CD4-positive, alpha-beta T cell treated with Interferon alpha-2 for 1 hour (primary cell): ENCODE data around the gene KCNJ2.

Experiments used
- DNase-seq, 2 donors: peaks; one replicate each; pipeline ENCODE4 v3.0.0-alpha.2; 2020 to 2022

Gene KCNJ2

DNA sequence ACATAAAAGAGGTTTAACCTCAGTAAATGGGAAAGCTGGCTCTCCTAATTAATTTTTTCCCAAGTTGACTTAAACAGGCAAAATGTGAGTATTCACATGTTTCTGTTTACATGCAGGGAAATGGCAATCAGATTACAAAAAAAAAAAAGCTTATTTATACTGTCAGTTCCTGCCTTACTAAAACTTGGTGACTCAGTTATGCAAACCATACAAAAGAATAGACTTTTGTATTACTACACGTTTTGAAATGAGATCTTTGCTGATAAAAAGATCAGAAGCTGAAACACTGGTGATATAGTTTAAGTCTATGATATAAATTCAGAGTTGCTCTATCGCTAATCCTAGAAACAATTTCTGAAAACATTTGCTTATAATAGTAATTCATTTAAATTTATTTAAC lies 9.4 kb upstream of the KCNJ2 start:
- no peak for DNase-seq

DNA sequence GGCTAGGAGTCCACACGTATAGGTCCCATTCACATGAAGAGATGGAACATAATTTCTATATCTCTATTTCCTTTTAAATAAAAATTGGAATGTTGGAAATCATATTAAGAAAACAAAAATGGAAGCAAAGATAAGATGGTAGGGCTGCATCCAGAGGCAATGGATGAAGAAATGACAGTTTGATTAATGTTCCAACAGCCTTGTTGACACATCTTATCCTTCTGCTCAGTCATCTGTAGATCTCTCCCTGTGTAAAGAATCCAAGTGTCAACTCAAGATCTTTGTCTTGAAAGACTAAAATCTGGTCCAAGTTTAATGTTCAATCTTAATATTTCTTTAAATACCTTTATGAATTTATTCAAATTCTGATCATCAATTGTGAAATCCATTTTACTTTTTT lies 7.8 kb upstream of the KCNJ2 start:
- no peak for DNase-seq

DNA sequence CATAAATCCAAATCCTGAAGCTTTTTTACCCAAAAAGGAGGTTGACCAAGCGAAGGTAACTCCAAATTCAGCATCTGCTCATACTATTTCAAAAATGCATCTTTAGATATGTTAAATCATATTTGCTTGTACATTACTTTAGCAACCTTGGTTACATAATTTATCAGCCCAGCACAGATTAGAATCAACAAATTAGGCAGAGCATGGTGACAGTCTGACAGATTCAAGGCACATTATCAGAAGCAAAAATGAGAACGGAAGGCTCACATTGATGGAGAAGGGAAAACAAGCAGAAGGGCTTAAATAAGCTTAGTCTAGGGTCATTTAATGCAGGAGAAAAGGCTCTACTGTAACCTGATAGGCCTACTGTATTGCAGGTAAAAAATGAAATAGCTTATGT lies 3.9 kb upstream of the KCNJ2 start:
- no peak for DNase-seq

DNA sequence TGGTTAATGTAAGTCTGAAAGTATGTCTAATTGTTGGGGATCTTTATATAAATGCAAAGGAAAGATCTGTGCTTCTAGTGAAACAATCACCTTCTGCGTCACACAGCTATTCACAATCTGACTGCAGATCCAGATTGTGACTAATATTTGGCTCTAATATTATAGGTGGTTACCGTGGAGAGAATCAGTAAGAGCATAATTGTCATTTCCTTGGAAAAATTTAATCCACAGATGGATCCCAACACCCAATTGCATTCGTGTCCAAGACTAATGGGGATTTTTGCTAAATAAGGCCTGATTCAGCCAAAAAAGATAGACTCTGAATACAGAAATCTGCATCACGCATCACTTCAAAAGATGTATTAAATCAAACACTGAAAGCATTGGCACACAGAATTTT lies 2.7 kb upstream of the KCNJ2 start:
- DNase-seq = no peak

DNA sequence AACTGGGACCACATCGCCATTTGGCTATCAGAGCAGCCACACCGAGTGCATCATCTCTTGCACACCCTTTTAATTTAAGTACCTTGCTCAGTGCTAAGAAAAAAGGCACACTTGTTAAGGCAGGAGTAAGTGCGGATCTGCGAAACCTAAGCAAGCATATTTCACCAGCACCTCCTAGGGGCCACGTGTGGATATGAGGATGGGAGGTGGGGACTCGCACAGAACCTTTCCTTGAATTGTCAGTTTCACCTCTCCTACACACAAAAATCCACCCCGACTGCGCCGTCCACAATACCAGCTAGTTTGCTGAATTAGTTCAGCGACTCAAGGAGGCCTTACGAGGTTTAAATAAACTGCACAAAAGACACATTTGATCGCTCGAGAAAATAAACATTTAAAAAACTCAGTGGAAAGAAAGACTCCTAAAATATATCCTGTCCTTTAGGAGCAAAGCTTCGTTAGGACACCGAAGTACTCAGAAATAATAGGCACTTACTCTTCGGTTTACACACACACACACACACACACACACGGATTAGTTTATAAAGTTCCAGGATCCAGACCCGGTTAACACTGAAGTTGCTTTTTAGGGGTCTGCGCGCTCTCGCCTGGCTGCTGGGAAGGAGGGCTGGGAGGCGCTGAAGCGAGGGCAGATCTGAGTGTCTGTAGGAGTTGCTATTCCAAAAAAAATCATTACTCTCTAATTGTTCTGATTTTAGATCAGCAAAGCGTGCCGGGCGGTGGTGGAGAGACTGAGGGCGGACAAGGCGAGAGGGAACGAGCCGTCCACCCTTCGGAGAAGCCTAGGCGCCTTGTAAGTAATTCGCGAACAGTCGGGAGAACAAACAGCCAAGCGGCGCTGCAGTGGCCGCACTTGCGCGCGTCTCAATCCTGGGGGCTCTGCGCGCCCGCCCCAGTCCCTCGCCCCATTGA lies 1.0 kb upstream of the KCNJ2 start:
- peak; percentile 10 to 24 for DNase-seq

DNA sequence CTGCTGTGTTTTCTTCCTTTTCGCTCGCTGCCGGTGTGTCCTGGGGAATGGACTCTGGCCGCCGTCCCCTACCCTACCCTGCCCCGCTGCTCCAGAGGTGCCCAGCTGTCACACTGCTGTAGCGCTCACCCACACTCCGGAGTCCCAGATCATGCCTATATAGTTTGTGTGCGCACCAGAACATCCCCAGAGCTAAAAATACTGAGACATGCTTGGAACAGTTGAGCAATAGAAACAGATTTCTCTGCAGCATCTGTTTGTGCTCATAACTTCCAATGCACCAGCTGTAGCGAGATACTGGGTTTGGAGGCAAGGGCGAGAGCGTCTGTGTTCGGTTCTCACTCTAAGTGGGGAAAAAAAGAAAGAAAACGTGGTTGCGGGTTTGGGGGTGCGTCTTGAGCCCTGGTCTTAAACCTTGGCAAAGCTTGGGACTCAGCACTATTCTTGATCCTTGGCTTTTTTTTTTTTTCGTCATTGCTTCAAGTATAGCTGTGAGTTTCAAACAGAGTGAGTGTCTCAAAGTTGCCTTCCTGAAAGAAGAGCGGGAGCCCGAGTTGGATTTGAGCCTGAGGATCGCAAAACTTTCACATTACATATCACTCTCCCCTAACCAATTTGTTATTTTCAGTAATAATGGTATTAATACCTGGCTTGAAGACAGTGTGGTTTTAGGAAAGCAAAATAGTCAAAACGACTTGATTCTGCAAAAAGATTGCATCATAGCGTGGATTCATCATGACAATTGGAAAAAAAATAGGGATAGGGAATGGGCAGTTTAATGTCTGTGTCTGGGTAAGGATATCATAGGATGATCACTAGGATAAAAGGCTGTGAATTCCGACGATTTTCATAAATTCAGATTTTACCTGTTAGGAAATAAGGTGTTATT lies 621 bp downstream of the KCNJ2 start:
- no peak for DNase-seq

DNA sequence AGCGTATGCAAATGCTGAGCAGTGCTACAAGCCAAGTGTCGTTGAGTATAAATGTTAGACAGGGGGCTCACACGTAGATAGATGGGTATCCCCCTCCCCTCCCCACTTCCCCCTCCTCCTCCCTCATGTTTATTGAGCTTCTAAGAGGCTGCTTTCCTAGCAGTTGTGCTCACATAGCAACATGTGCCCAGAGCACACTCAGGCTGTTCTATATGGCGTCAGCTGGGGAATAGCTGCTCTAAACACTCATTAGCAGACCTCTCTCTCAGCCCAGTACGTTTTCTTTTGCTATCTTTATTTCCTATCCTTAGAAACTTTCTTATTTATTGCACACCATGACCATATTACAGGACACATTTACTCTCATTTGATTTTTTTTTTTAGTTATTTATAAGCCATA lies 1.8 kb downstream of the KCNJ2 start:
- DNase-seq = no peak

DNA sequence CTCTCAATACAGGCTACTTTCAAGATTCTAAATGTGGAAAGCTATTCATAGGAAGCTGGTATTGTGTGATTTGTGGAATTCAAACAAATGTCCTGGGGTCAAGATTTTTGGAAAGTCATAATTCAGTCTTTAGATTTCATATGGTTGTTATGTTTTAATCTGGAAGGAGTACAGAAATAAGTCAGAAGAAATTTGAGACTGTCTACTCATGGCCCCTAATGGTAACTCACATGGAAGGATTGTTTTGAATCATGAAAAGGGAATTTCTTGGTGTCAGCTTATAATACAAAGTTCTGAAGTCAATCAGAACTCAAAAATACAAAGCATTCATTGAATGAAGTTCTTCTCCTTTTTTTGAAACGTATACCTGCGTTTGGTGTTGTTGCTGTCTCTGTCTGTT lies 3.1 kb downstream of the KCNJ2 start:
- DNase-seq = no peak

DNA sequence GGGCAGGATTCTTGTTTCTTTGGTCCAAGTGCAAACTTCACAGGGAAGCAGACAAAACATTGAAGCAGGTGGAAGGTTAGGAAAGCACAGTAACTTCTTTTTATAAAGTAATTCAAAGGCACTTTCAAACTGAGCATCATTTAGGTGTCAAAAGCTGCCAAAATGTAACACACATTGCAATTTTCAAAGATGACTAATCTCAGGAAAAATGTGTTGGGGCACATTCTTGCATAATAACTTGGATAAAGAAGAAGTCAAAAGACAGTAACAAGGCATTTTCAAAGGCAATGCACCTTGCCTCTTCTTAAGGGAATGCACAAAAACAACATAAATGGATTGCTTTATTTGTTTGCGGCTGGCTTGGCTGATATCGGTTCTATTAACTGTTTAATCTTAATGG lies 3.6 kb downstream of the KCNJ2 start:
- no peak for DNase-seq

DNA sequence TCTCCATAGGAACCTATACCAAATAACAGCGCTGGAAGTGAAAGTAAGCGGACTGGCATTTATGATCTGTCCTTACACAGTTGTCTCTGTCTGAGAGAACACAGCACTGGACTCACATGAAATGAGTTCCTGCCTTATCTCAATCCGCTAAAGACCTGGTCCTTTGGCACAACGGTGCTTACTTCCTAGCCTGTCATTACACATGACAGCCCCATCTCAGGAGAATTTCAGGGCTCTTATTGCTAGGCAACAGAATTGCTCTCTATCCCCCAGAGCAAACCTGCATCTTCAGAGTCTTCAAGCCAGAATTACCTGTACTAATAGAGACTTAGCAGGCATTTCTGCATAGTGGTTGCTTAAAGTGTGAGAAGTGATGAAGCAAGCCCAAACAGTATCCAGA lies 4.3 kb downstream of the KCNJ2 start:
- DNase-seq = no peak

DNA sequence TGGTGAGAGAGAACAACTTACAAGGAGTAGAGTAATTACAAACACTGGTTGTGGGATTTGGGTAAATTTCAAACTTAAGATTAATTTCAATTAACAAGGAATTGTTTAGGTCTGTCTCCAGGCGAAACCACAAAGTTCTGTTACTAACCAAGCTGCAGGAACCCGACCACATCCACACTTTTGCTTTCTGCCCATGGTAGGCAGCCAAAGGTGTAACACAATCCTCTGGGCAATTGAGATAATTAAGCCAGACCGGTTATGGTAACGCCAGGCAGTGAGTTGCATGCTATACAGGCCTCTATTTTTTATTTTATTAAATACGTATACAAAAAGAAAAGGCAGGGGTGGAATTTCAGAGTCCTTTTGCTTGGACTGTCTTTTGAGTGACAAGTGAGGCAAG lies 12.0 kb downstream of the KCNJ2 start:
- no peak for DNase-seq

DNA sequence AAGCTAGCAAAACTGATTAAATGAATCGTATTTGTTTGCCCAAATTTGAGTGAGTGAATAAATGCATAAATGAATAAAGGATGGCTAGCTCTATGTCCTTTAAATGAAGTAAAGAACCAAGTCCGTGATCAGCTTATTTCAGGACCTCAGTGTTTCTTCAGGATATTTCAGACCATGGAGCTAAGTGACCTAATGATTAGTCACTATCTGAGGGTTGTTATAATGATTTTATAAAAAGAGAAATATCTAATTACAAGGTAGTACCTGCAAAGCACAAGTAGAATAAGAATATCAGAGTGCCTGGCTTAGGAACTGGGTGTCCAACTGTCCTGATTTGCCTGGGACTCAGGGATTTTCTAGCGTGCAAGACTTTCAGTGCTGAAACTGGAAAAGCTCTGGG lies 12.5 kb downstream of the KCNJ2 start:
- DNase-seq = no peak

DNA sequence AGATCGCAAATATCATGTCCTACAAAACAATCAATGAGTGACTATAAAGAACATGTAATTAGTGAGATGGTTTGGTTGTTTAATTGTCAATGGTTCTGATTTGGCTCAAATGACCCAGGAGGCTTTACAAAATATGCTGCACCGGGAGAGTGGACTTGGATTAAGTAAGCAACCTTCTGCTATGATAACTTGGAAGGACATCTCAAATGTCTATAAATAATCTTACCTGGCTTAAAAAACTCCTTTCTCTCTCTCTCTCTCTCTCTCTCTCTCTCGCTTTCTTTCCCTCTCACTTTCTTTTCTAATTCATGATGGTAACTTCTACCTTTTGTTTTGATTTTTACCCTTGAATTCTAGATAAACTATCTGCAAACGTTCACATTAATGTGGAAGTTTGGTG lies 14.2 kb downstream of the KCNJ2 start:
- no peak for DNase-seq

DNA sequence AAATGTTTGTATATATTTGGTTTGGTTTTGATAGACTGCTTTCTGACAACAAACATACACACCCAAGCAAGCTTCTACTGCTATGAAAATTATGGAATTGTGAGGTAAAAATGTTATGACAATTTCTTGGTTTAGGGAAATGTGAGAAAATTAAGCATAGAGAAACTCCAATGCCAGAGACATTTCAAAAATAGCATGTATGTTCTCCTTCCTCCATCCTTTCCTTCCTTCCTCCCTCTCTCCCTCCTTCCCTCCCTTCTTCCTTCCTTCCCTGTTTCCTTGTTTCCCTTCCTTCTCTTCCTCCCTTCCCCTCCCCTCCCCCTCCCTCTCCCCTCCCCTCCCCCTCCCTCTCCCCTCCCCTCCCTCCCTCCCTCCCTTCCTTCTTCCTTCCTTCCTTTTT lies 14.9 kb downstream of the KCNJ2 start:
- no peak for DNase-seq

DNA sequence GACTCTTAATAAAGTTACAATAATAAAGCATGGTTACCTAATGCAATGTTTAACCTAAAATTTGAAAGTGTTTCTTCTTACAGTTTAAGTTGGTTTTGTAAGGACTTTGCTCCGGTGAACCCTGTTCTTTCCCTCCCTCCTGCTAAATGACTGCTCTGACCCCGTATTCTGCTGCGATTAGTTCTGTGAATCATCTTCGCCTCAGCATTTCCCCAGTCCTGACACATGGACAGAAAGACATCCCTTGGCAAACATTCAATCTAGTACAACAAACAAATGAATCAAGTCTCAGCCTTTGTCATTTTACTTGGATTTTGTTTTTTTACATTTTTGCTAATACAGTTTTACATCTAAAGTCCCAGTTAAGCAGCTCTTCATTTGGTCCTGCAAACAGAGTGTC lies 15.4 kb downstream of the KCNJ2 start:
- DNase-seq = no peak

DNA sequence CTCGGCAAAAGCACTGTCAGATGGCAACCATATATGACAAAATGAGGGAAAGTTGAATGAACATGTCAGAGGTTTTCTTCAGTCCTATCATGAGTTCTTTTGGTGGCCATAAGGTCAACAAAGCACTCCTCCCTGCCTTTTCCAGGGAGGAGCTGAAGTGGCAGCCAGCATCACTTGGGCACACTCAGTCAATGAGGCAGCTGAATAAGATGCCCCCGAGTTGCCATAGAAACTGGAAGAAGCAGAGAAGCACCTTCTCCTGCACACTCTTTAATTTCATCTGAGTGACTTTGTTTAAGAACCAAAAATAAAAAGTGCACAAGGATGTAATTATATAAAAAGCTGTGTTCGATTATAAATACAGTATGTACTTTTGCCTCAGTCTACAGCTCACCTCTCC lies 16.0 kb downstream of the KCNJ2 start:
- no peak for DNase-seq

DNA sequence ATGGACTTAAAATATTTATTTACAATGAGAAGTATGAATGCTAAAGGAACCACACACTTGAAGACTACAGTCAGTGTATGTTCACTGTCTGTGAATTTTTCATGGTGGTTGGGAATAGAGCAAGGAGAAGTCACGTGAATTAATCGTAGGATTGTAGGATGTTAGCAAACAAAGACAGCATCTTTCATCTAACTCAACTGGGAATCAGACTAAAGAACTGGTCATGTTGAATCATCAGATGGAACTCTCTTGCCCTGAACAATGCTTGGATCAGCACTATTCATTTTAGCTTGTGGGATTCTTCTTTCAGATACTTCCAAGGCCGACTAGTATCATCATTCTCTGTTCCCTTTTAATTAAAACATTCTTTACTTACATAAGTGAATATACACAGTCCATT lies 18.1 kb downstream of the KCNJ2 start:
- no peak for DNase-seq

DNA sequence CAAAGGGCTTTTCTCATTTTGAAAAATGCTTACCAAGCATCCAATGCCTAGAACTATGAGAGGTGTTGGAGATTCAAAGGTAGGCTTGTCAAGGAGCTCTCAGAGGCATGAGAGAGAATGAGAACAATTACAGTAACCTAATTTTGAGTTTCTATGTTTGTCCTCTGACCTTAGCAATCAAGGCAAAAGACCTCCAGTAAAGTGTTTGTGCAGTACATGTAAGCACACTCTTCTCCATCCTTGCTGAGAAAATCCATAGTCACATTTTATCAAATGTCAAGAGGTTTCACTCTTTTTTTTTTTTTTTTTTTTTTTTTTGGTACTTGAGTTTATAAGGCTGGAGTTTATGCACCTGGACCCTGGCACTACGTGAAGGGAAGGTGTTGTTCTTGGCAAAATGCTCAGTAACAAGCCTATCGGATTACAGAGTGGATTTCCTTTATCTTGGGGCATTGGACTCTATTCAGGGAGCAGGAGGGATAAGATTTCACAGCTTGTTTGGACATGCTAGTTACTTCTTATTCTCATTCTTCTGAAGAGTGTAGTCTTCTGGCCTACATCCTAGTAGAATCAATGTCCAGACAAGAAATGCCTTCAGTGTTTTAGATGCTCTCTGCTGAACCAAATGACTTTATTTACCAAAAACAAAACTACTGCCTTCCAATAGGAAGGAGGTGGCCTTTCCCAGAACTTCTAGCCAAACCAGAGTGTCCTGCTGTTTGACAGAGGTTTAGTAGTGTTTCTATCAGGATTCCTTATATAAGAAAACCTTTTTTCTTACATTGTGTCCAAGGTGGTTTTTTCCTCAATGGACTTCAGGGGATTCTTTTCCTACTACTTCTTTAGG lies 21.9 kb downstream of the KCNJ2 start:
- DNase-seq = no peak

DNA sequence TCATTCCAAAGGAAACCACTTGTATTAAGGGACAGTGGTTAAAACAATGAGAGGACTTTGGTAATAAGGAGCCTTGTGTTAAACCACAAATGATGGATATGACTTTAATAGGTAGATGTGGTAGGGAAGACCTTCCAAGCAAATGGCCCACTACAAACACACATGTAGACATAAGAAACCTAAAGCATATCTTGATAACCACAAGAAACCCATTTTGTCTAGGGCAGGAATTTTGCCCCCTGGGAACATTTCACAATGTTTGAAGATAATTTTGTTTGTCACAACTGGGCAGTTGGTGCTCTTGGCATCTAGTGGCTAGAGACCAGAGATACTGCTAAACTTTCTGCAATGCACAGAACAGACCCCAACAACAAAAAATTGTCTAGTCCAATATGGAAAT lies 25.8 kb downstream of the KCNJ2 start:
- no peak for DNase-seq

DNA sequence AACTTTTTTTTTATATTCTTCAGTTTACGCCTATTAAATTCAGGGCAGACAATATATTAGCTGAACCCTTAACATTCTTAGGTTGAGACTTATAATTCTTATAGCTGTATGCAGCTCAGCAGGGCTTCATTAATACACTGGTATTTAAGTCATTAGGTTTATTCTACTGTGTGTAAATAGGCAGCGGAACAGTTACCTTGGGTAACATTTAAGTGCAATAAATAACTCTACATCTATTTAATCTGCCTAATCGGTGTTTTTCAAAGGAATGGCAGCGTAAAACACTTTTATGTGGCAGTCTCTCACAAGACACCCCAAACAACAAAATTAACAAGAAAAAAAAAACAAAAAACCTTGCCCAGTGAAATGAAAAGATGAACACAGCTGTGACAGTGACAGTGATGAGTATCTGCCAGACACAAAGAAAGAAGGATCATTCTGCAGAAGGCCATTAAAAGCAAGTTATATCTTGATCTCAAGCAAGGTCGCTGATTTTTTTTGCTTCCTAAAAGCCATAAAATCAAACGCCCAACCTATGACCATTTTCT lies 32.6 kb downstream of the KCNJ2 start:
- no peak for DNase-seq

DNA sequence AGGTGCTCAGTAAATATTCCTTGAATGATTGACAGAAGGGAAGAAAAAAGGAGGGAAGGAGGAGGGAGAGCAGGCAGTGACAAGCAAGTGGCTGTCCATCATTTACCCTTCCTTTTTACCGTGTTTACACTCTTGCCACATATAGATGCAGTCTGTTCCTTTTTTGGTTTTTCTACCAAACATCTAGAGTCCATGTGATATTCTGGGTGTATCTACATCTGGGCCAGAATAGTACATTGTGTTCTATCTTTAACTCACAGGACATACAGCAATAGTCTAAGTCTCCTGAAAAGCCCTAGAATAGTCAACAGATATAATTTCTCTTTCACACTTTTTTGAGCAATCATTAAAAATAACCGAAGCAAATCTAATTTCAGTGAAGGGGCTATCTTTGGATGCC lies 33.5 kb downstream of the KCNJ2 start:
- no peak for DNase-seq

DNA sequence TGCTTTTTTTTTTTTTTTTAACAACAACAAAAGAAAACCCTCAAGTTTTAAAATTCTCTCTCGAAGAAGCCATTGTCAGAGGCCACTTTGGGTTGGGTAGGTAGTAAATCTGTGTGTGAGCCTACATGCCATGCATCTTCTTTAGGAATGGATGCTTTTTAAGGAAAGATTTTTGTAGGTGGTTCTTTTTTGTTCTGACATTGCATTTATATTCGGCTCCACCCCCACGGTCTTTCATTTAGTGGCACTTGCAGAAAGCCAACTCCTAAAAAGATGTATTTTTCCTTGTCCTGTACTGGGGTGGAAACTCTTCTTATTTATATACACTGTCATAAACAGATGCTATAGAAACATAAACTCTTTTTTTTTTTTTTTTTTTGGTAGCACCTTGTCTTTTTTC lies 35.1 kb downstream of the KCNJ2 start:
- no peak for DNase-seq

DNA sequence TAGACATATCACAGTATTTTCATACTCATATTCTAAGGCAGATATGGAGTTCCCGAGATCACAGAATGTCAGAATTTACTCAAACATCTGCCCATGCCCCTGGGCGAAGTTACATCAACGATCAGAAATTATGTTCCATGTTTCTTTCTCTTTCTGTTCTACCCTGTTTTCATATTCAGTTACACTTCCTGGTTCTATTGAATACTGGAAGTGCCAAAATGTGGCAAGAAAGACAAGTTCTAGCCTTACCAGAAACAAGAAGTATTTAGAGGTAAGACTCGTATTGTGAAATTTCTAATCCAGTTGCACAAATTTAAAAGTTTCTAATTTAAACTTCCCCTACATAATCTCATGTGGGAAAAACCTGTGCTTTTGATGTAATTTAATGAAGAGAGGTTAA lies 36.1 kb downstream of the KCNJ2 start:
- DNase-seq = peak in 1 of 2 donors; percentile 15
